DOHH2 (cell line): ENCODE measurements around the gene SCD5.

Experiments
- H3F3A ChIP-seq: fragments of 200-600 bp; sonication (generic), shearing (Covaris generic); 2 replicates; pipeline ENCODE4 v1.6.0; 2016; ENCODE audit warnings: antibody characterized with exemption, mild to moderate bottlenecking; ENCODE audit not compliant: control insufficient read depth, insufficient read depth
- H3K27ac ChIP-seq: fragments of 200-600 bp; sonication (generic); 2 replicates; pipeline ENCODE4 v1.5.1; 2014; ENCODE audit warnings: low read depth, mild to moderate bottlenecking, low read length, moderate library complexity
- H3K27me3 ChIP-seq: fragments of 200-600 bp; sonication (generic); 2 replicates; pipeline ENCODE4 v1.6.1; 2014; ENCODE audit warnings: mild to moderate bottlenecking, low read length, mixed read lengths; ENCODE audit not compliant: control insufficient read depth
- H3K36me3 ChIP-seq: fragments of 200-600 bp; sonication (generic); 2 replicates; pipeline ENCODE4 v1.6.1; 2014; ENCODE audit warnings: mild to moderate bottlenecking, low read length, moderate library complexity, mixed read lengths; ENCODE audit not compliant: control insufficient read depth
- H3K4me1 ChIP-seq: fragments of 200-600 bp; sonication (generic); 2 replicates; pipeline ENCODE4 v1.6.1; 2014; ENCODE audit warnings: mild to moderate bottlenecking, low read length, mixed read lengths; ENCODE audit not compliant: control insufficient read depth
- H3K4me2 ChIP-seq: fragments of 200-600 bp; sonication (generic); 2 replicates; pipeline ENCODE4 v1.6.0; 2014; ENCODE audit warnings: mild to moderate bottlenecking, low read length, moderate library complexity
- H3K4me3 ChIP-seq: fragments of 200-600 bp; sonication (generic); 2 replicates; pipeline ENCODE4 v1.5.1; 2014; ENCODE audit warnings: mild to moderate bottlenecking, low read length, mixed read lengths
- H3K79me2 ChIP-seq: fragments of 200-600 bp; sonication (generic); 2 replicates; pipeline ENCODE4 v1.6.1; 2014; ENCODE audit warnings: mild to moderate bottlenecking, low read length, mixed read lengths; ENCODE audit not compliant: control insufficient read depth
- H3K9me2 ChIP-seq: fragments of 200-600 bp; sonication (generic); replicated peaks from 2 replicates; pipeline ENCODE4 v1.6.1; 2014; ENCODE audit warnings: mild to moderate bottlenecking, low read length, mixed read lengths; ENCODE audit not compliant: control insufficient read depth
- H3K9me3 ChIP-seq: fragments of 200-600 bp; sonication (generic); 2 replicates; pipeline ENCODE4 v1.6.1; 2014; ENCODE audit warnings: antibody characterized with exemption, low read length, mixed read lengths; ENCODE audit not compliant: control insufficient read depth, insufficient read depth
- H4K20me1 ChIP-seq: fragments of 200-600 bp; sonication (generic); 2 replicates; pipeline ENCODE4 v1.6.0; 2014; ENCODE audit warnings: low read depth, mild to moderate bottlenecking, antibody characterized with exemption, low read length, moderate library complexity; ENCODE audit not compliant: control insufficient read depth, insufficient read depth
- CTCF ChIP-seq: fragments of 200-600 bp; sonication (generic); IDR thresholded peaks from one replicate; pipeline ENCODE4 v1.5.1; 2014; ENCODE audit warnings: antibody characterized with exemption, mild to moderate bottlenecking, low read depth, low read length; ENCODE audit not compliant: poor library complexity, severe bottlenecking
- EZH2phosphoT487 ChIP-seq: fragments of 200-600 bp; sonication (generic); IDR thresholded peaks from 2 replicates; pipeline ENCODE4 v1.6.1; 2017; ENCODE audit warnings: borderline replicate concordance, mild to moderate bottlenecking, antibody characterized with exemption, low read length, moderate library complexity, mixed read lengths

The SCD5 gene

DNA sequence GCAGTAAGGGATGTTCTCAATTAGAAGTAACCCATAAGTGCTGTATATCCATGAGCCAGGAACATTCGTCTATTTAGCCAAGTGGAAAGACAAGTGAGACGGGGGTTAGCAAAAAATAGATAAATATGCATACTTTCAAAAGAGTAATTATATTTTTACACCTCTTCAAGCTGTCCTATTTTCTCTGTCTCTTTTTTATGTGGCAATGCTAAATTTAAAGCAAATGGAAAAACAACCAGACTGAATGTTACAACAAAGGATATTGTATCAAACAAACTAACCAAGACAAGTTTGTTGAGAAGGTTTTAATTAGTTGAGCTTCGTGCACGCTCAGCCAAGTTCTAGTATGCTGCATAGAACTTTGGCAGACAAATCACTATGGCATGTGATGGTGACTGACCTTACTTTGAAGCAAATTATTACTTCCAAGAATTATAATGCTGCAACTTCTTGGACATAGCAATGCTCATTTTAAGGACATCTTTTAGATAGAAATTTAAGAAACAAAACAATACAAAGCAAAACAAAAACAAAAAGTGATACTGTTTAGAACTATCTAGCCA lies 175.4 kb downstream of the SCD5 start:
- TF ChIP-seq EZH2phosphoT487 (no peak), CTCF (no peak)
- H3K27me3 ChIP-seq: 0 out of 2 replicates have a peak, but pooled peaks cover 2% of the 10 kb centered on the region
- no peaks in the 10 kb centered on the region for H4K20me1 ChIP-seq
- no peaks in the 10 kb centered on the region for H3F3A ChIP-seq
- no peaks in the 10 kb centered on the region for H3K4me1 ChIP-seq
- no peaks in the 10 kb centered on the region for H3K79me2 ChIP-seq
- no peak overlapping the region for H3K4me2 ChIP-seq
- H3K36me3 ChIP-seq: no peaks in the 10 kb centered on the region
- H3K27ac ChIP-seq: no peak overlapping the region
- no peak overlapping the region for H3K4me3 ChIP-seq
- no peaks in the 10 kb centered on the region for H3K9me3 ChIP-seq
- no peaks in the 10 kb centered on the region for H3K9me2 ChIP-seq

DNA sequence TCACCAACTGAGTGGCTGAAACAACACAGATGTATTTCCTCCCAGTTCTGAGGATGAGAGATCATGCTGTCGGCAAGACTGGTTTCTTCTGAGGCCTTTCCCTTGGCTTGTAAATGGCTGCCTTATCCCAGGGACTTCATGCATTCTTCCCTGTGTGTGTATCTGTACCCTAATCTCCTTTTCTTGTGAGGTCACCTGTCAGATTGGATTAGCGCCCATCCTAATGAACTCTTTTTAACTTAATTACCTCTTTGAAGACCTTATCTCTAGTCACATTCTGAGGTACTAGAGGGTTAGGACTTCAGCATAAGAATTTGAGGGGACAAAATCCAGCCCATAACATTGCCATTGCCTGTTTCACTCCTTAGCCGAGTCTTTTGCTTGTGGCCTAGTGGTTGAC lies 177.3 kb downstream of the SCD5 start:
- no peaks in the 10 kb centered on the region for H3K9me3 ChIP-seq
- H3K79me2 ChIP-seq: no peaks in the 10 kb centered on the region
- no peak overlapping the region for H3K27ac ChIP-seq
- no peaks in the 10 kb centered on the region for H3F3A ChIP-seq
- no peaks in the 10 kb centered on the region for H3K4me1 ChIP-seq
- H3K4me3 ChIP-seq: no peak overlapping the region
- no peak overlapping the region for H3K4me2 ChIP-seq
- no peaks in the 10 kb centered on the region for H3K36me3 ChIP-seq
- H4K20me1 ChIP-seq: no peaks in the 10 kb centered on the region
- no peak for TF ChIP-seq EZH2phosphoT487
- H3K27me3 ChIP-seq: 0 out of 2 replicates have a peak, but pooled peaks cover 2% of the 10 kb centered on the region
- H3K9me2 ChIP-seq: no peaks in the 10 kb centered on the region

DNA sequence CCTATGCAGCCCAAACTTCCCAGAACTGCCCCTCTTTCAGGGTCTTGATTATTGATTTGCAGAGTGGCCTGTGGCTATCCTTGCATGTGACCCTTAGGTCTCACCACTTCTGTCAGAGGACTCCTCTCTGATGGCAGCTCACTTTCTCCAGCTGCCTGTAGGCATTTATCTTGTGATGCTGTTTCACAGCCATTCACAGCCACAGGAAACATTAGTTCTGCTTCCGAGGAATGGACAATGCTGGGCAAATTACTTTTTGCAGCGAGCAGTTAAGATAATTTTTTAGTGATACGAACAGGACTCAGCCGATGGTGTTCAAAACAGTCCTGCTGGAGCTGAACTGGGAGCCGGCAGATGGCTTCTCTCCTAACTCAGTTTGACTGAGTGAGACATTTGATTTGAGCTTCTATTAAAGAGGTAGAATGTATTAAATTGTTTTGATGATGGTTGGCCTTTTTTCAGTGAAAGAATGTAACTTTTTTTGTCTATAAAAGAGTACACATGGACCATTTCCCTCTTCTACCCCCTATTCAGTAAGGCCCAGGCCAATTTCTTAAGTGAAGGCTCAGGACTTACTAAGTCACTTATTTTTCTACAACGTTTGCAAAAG lies 178.4 kb downstream of the SCD5 start:
- Histone ChIP-seq H3K9me2 (no peaks in the 10 kb centered on the region), H3K27ac (no peak overlapping the region), H3K9me3 (no peaks in the 10 kb centered on the region), H3K4me3 (no peak overlapping the region), H3F3A (no peaks in the 10 kb centered on the region), H3K79me2 (no peaks in the 10 kb centered on the region), H3K27me3 (0 out of 2 replicates have a peak, but pooled peaks cover 2% of the 10 kb centered on the region), H3K4me1 (no peaks in the 10 kb centered on the region), H3K4me2 (no peak overlapping the region), H4K20me1 (no peaks in the 10 kb centered on the region), H3K36me3 (no peaks in the 10 kb centered on the region)
- TF ChIP-seq CTCF: no peak
- no peak for TF ChIP-seq EZH2phosphoT487

DNA sequence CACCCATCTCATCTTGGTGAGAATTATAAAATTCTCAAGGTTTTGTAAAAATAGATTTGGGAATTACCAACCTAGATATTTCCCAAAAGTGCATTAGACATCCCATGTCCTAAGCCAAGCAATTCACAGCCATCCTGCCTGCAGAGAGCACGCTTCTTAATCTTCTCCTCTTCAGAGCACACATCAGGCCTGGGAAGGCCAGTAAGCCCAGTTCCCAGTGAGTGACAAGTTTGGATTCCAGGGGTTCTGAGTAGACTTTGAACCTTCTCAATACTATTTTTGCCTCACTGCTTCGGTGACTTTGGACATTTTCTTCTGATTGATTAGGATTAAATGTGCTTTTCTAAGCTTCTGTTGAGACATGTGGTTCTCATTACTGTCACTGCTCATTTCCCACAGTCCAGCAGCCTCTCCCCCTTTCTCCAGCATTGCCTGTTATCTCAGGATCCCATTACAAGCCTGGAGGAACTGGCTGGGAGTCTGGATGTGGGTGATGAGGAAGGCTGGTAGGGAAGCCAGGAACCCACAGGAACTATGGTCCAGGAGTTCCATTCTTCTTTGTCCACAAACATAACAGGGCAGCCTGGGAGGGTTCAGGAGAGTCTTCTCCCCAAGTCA lies 180.4 kb downstream of the SCD5 start:
- Histone ChIP-seq H3K79me2 (no peaks in the 10 kb centered on the region), H3K36me3 (no peaks in the 10 kb centered on the region), H3K27me3 (0 out of 2 replicates have a peak, but pooled peaks cover 8% of the 10 kb centered on the region), H4K20me1 (no peaks in the 10 kb centered on the region), H3K9me3 (no peaks in the 10 kb centered on the region), H3F3A (no peaks in the 10 kb centered on the region), H3K27ac (no peak overlapping the region), H3K9me2 (no peaks in the 10 kb centered on the region), H3K4me3 (no peak overlapping the region), H3K4me2 (no peak overlapping the region), H3K4me1 (no peaks in the 10 kb centered on the region)
- no peak for TF ChIP-seq CTCF
- no peak for TF ChIP-seq EZH2phosphoT487
